Left kidney (tissue), 2 donors: ENCODE results near the gene TIAM2. TPM values are rescaled to one million over a fixed set of nuclear protein-coding genes. Genes with fewer than 3 reads are reported as not detected.
"Not testable (repeated sequence)": the region's sequence is repeated elsewhere in the genome, so short reads cannot be mapped to it uniquely, and the experiment has no call there.

Experiments used
- DNase-seq: peaks from one replicate; pipeline ENCODE4 v3.0.0-alpha.2; 2013
- polyA plus RNA-seq: library from polyadenylated mRNA; unstranded; fragments of 120-200 nt; gene quantifications from one replicate; pipeline ENCODE4 v1.2.1, GENCODE V29; 2013; ENCODE audit not compliant: insufficient read length

Gene TIAM2
- polyA plus RNA-seq, 1 donor = 24.0 TPM

- DNase-seq = no peak
Measured at GRCh38 chr6:154986787-154987235, 8.3 kb upstream of the TIAM2 start.

- DNase-seq = no peak
Measured at GRCh38 chr6:154989448-154989847, 5.7 kb upstream of the TIAM2 start.

- DNase-seq = no peak
Measured at GRCh38 chr6:154991207-154991606, 3.9 kb upstream of the TIAM2 start.

GRCh38 chr6:154993026-154993425, 2.1 kb upstream of the TIAM2 start:
- no peak for DNase-seq

DNA sequence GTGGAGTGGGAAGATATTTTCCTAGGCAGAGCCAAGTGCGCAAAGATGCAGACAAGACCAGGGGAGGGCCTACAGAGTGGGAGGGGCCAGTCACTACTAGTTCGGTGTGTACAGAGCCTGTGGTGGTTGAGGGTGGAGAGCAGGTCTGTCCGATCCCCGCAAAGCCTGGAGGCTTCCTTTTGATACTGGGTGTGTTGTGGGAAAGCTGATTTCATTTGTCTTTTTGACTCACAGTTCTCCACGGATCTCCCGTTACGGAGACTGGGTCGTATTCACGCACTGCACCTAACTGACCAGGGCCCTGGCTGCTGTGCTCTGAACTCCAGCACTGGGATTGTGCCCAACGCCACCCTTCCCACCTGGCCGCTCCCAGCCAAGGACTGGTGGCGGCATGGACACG, 1.4 kb upstream of the TIAM2 start:
- no peak for DNase-seq

DNA sequence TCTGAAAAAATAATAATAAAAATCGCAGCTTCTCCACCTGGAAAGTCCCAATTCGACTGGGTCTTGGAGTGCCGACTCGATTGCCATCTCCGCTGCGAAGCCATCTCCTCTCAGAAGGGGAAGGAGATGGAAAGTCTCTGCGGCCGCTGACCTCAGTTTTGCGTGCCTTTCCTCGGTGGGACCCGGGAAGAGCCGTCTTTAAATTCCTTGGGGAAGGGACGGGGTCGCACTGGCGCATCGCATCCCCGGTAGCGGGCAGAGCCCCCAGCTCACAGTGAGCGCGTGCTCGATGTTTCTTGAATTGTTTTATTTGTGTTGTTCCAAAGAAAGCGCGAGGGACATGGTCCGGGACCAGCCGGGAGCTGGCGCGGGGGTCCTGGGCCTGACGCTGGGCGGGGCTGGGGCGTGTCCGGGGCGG, 270 bp upstream of the TIAM2 start:
- no peak for DNase-seq

- no peak for DNase-seq
Measured at GRCh38 chr6:154996016-154996590, 988 bp downstream of the TIAM2 start.

- no peak for DNase-seq
Measured at GRCh38 chr6:154996841-154997311, 1.8 kb downstream of the TIAM2 start.

GRCh38 chr6:154998855-154999254, 3.7 kb downstream of the TIAM2 start:
- no peak for DNase-seq

DNA sequence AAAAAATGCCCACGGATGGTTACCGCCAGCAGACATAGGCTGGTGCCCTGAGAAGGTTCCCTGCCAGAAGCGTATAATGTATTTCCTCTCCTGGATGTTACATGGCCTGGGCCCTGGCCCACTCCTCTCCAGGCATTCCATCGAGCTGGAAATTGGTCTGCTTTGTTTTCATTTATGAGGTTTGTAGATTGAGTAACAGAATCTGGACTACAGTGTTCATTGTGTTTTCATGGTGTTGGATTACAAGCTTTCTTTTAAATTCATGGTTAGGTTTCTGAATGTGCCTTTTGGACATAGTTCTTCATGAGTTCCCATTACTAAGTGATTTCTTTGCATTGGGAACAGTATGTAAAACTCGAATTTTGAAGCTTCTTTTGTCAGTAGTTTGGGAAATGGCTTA, 6.4 kb downstream of the TIAM2 start:
- no peak for DNase-seq

- DNase-seq = no peak
Measured at GRCh38 chr6:155001934-155002333, 6.8 kb downstream of the TIAM2 start.

DNA sequence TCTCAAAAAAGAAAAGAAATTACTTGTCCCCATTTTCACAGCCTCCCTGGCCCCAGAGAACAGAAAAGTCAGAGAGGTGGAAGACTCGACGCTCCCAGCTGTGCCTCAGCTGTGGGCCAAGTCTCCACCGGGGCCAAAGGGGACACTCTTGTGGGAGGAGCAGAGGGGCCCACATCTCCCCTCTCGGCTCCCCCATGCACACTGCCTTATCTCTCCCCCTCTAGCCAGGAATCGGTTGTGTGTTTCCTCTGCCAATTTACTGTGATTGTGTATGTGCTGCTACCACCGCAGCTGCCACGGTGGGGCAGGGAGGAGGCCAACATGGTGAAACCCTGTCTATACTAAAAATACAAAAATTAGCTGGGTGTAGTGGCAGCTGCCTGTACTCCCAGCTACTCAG, 8.4 kb downstream of the TIAM2 start:
- DNase-seq = no peak

DNA sequence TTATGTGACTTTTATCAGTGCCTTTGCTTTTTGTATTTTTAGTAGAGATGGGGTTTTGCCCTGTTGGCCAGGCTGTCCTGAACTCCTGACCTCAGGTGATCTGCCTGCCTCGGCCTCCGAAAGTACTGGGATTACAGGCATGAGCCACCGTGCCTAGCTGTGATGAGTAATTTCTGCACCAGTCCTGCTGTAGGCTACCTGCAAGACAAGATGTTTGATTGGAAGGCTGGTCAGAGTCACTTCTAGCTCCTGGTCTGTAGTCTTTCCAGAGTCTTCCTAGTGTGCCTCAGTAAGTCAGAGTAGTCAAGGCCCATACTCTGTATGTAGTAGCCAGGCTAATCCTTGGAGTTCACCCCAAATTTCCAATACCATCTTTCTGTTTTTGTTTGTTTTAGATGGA, 8.9 kb downstream of the TIAM2 start:
- no peak for DNase-seq

- no peak for DNase-seq
Measured at GRCh38 chr6:155004576-155005372, 9.7 kb downstream of the TIAM2 start.

GRCh38 chr6:155008625-155009024, 13.5 kb downstream of the TIAM2 start:
- no peak for DNase-seq

- DNase-seq = no peak
Measured at GRCh38 chr6:155010940-155011339, 15.8 kb downstream of the TIAM2 start.

DNA sequence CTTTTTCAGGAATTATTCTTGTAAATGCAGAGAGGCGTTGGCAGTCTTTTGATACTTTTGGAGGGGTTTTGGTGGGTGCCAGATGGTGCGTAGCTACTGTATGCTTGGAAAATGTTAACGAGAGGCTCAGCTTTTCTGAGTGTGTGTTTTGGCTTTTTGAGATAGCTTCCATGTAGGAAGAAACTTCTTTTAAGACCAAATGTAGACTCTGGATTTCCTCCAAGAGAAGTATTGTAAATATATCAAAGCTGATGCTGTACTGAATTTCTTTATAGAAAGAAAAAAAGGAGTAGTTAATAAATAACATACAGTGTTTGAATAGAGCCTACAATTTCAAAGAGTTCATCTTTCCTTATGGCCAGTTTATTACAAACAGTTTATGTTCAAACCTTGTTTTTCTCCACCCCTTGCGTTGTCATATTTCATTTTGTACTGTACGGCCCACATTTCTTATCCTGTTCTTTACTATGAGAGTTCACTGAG, 16.7 kb downstream of the TIAM2 start:
- DNase-seq = peak; percentile 31

GRCh38 chr6:155013457-155013876, 18.4 kb downstream of the TIAM2 start:
- peak; percentile 41 for DNase-seq

GRCh38 chr6:155014137-155014536, 19.0 kb downstream of the TIAM2 start:
- DNase-seq = no peak

- no peak for DNase-seq
Measured at GRCh38 chr6:155014670-155015300, 19.7 kb downstream of the TIAM2 start.

DNA sequence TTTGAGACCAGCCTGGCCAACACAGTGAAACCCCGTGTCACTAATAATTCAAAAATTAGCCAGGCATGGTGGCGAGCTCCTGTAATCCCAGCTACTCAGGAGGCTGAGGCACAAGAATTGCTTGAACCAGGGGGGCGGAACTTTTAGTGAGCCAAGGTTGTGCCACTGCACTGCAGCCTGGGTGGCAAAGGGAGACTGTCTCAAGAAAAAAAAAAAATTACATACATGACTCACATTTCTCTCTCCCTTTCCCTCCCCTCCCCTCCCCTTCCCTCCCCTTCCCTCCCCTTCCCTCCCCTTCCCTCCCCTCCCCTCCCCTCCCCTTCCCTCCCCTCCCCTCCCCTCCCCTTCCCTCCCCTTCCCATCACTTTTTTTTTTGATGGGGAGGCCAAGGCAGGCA, 23.3 kb downstream of the TIAM2 start:
- DNase-seq = not testable (repeated sequence)

- DNase-seq = no peak
Measured at GRCh38 chr6:155021680-155022079, 26.6 kb downstream of the TIAM2 start.

DNA sequence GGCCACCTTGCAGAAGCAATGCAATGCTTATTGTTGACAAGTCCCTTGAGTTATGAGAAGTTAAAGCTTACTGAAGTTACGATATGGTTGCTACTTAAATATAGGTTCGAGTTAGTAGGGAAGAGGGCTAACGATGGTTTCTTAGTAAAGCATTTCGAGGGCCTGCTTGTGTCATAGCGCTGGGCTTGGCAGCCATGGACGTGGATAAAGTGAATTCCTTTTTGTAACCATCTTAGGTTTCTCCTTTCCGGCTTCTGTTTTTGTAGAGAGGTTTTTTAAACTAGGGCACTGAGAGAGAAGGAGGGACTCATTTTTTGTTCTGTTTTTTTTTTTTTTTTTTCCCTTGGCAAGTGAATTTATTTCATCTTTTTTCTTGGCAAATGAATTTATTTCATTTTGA, 27.6 kb downstream of the TIAM2 start:
- DNase-seq = no peak
